DOHH2 (cell line): ENCODE measurements around the gene MTCH1.

Source experiments
- EZH2phosphoT487 ChIP-seq: fragments of 200-600 bp; sonication (generic); IDR thresholded peaks from 2 replicates; pipeline ENCODE4 v1.6.1; 2017; ENCODE audit warnings: borderline replicate concordance, mild to moderate bottlenecking, antibody characterized with exemption, low read length, moderate library complexity, mixed read lengths
- TF ChIP-seq, protein P1 (sequence below): fragments of 200-600 bp; sonication (generic); IDR thresholded peaks from one replicate; pipeline ENCODE4 v1.5.1; 2014; ENCODE audit warnings: antibody characterized with exemption, mild to moderate bottlenecking, low read depth, low read length; ENCODE audit not compliant: poor library complexity, severe bottlenecking

GRCh38 chr6:37006793-37007339 lies 20.9 kb upstream of the MTCH1 start:
- TF ChIP-seq, protein P1, sequence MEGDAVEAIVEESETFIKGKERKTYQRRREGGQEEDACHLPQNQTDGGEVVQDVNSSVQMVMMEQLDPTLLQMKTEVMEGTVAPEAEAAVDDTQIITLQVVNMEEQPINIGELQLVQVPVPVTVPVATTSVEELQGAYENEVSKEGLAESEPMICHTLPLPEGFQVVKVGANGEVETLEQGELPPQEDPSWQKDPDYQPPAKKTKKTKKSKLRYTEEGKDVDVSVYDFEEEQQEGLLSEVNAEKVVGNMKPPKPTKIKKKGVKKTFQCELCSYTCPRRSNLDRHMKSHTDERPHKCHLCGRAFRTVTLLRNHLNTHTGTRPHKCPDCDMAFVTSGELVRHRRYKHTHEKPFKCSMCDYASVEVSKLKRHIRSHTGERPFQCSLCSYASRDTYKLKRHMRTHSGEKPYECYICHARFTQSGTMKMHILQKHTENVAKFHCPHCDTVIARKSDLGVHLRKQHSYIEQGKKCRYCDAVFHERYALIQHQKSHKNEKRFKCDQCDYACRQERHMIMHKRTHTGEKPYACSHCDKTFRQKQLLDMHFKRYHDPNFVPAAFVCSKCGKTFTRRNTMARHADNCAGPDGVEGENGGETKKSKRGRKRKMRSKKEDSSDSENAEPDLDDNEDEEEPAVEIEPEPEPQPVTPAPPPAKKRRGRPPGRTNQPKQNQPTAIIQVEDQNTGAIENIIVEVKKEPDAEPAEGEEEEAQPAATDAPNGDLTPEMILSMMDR: no peak
- TF ChIP-seq EZH2phosphoT487: no peak
